ENCODE data around the gene TBC1D4.

Gene TBC1D4

DNA sequence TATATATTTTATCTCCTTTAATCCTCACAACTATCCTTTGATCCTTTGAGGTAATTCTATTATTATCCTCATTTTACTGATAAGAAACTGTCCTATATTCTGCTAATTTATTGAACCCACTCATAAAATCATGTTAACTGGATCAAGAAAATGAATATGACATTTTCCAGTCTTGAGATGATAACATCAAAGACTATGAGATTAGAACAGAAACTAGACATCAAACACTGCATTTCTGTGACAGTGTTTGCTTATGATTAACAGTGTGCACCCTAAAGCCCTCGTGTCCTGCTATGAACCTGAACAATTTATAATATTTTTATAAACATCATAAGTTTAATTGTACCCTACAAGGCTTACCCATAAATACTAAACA lies 96.3 kb downstream of the TBC1D4 start:
- Mint-ChIP-seq H3K36me3 (no peaks in the 10 kb centered on the region), H3K9me3 (no peaks in the 10 kb centered on the region), H3K27ac (no peak overlapping the region), H3K4me3 (no peak overlapping the region), H3K27me3 (no peaks in the 10 kb centered on the region), H3K4me1 (peaks cover 0 to 2% of the 10 kb centered on the region in 2 donors)
- ATAC-seq (replicated peaks) (no peak), DNase-seq (no peak)

DNA sequence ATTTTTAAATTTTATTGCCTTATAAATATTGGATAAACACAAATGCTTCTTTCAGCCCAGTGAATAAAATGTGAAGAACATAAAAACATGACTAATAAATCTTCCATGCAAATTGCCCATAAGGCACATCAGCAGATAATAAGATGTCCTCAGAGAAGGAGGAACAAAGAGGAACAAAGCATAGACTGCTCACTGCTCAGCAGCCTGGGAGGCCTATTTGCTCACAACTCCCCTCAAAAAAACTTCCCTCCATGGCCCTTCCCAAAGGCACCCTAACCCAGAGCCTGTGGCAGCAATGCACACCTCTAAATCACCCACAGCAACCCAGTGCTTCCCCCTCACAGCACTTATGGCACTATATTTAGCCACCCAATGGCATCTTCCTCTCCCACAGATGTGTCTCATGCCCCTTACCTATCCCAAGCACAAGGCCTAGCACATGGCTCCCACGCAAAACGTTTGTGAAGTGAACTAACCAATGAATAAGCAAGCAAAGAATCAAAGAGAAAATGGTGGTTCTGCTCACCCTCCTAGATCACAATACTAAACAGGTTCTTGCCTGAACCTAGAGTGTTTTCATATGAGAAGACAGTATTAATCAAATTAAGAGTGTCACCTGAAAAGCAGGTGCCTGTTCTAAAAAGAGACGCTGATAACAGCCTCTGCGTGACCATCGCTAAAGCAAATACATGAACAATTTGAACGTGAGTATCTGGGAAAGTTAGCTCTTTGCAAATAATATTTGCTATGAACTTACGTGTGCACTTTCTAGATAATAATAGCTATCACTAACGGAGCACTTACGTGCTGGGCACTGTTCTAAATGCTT lies 96.9 kb downstream of the TBC1D4 start:
- H3K4me3 Mint-ChIP-seq, result no peak overlapping the region
- DNase-seq (no peak), ATAC-seq (replicated peaks) (peak in 1 of 2 donors; percentile 38)
- H3K4me1 Mint-ChIP-seq, result peaks cover 0 to 2% of the 10 kb centered on the region in 2 donors
- H3K27ac Mint-ChIP-seq, result no peak overlapping the region
- H3K9me3 Mint-ChIP-seq, result no peaks in the 10 kb centered on the region
- H3K36me3 Mint-ChIP-seq, result no peaks in the 10 kb centered on the region
- no peaks in the 10 kb centered on the region for H3K27me3 Mint-ChIP-seq

DNA sequence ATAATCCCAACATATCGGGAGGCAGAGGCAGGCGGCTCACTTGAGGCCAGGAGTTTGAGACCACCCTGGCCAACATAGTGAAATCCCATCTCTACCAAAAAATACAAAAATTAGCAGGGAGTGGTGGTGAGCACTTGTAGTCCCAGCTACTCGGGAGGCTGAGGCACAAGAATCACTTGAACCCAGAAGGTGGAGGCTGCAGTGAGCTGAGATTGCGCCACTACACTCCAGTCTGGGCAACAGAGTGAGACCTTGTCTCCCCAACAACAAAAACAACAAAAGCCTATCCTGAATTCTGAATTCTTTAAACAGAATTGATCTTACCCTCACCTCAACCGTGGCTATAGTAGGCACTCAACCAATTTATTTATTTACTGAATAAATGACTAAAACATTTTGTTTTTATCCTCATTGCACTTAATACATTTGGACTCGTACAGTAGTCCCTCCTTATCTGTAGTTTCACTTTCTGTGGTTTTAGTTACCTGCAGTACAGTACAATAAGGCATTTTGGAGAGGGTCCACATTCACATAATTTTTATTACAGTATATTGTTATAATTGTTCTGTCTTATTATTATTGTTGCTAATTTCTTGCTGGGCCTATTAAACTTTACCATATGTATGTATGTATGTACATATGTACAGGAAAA lies 98.8 kb downstream of the TBC1D4 start:
- Mint-ChIP-seq H3K27ac (peak overlapping the region; percentile 51), H3K4me1 (peaks cover 0 to 2% of the 10 kb centered on the region in 2 donors), H3K9me3 (no peaks in the 10 kb centered on the region), H3K27me3 (no peaks in the 10 kb centered on the region), H3K4me3 (no peak overlapping the region), H3K36me3 (no peaks in the 10 kb centered on the region)
- DNase-seq, result no peak
- no peak for ATAC-seq (replicated peaks)

DNA sequence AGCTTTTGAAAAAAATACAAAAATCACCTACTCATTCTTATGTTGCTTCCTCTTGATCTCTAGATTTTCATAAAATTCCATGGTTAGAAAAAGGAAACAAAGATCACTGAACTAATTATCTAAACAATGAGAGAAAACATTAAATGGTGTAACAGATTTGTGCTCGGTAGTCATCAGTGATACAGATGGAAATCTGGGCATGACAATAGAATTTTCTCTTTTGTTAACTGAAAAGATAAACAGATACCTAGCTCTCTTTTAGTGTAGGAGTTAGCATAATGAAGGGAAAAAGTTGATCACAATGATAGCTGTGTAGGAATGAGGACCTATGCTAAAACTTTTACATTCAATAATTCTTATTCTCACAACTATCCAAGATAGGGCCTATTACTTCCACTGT lies 103.7 kb downstream of the TBC1D4 start:
- no peaks in the 10 kb centered on the region for H3K27me3 Mint-ChIP-seq
- H3K4me1 Mint-ChIP-seq, result no peaks in the 10 kb centered on the region
- ATAC-seq (replicated peaks) (no peak), DNase-seq (no peak)
- no peak overlapping the region for H3K27ac Mint-ChIP-seq
- no peaks in the 10 kb centered on the region for H3K36me3 Mint-ChIP-seq
- no peak overlapping the region for H3K4me3 Mint-ChIP-seq
- no peaks in the 10 kb centered on the region for H3K9me3 Mint-ChIP-seq

DNA sequence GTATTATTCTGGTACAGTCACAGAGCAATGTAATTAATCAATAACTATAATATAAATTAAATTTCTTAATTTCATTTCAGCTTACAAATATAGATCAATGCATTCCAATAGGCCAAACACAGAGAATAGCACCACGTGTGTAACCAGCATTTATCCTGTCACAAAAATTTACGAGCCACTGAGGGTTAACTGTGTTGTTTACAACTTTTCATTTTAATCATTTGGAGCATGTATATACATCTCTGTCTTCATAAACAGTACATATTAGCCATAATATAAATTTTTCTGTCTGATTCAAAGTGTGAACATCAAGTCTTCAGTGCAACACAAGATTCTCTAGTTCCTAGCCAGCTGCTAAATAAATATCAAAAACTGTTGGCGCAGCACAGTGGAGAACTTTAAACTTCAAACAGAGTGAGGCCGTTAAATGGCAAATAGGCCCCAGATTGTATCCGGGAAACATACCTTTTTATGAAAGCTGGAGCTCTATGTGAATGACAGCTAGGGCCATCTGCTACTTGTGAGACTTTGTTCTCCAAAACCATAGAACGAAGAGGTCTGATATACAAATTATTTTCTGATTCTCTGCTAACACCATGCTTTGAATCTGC lies 105.1 kb downstream of the TBC1D4 start:
- Mint-ChIP-seq H3K9me3 (no peaks in the 10 kb centered on the region), H3K4me3 (no peak overlapping the region), H3K27me3 (no peaks in the 10 kb centered on the region), H3K4me1 (no peaks in the 10 kb centered on the region), H3K36me3 (no peaks in the 10 kb centered on the region), H3K27ac (no peak overlapping the region)
- no peak for ATAC-seq (replicated peaks)
- DNase-seq, result no peak

DNA sequence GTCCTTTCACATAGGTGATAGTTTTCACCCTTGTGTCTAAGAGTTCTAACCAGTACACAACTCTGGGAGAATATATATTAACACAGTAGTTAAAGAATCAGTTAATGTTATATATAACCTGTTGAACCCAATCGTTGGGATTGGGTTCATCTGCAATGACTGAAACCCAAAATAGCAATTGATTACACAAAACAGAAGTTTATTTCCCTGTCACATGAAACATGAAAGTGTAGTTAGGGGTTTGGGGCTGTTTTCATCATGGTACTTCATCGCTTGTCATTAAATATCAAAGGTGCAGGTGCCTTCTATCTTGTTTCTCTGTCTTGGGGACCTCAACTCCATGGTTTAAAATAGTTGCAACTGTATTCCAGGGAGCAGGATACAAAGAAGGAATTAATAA lies 106.6 kb downstream of the TBC1D4 start:
- DNase-seq, result no peak
- Mint-ChIP-seq H3K9me3 (no peaks in the 10 kb centered on the region), H3K36me3 (no peaks in the 10 kb centered on the region), H3K4me1 (no peaks in the 10 kb centered on the region), H3K27me3 (no peaks in the 10 kb centered on the region), H3K4me3 (no peak overlapping the region), H3K27ac (no peak overlapping the region)
- ATAC-seq (replicated peaks), result no peak

DNA sequence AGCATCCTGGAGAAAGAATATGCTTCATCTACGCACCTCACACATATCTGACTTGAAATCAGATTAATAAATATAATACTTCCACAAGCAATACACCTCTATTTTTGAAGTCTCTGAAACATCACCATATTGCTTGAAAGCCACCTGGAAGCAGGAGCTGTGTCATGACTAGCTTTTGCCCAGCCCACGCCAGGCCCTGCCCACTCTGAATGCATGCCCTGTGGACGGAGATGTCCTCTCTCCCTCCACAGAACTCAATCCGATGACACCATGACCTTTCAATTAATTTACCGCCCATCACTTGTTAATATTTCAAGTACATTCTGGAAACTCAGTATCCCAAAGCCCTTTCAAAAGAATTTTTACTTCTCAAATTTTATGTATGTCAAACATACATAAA lies 108.0 kb downstream of the TBC1D4 start:
- no peaks in the 10 kb centered on the region for H3K27me3 Mint-ChIP-seq
- DNase-seq (no peak), ATAC-seq (replicated peaks) (no peak)
- H3K27ac Mint-ChIP-seq, result no peak overlapping the region
- H3K9me3 Mint-ChIP-seq, result no peaks in the 10 kb centered on the region
- H3K4me1 Mint-ChIP-seq, result no peaks in the 10 kb centered on the region
- H3K4me3 Mint-ChIP-seq, result no peak overlapping the region
- no peaks in the 10 kb centered on the region for H3K36me3 Mint-ChIP-seq

DNA sequence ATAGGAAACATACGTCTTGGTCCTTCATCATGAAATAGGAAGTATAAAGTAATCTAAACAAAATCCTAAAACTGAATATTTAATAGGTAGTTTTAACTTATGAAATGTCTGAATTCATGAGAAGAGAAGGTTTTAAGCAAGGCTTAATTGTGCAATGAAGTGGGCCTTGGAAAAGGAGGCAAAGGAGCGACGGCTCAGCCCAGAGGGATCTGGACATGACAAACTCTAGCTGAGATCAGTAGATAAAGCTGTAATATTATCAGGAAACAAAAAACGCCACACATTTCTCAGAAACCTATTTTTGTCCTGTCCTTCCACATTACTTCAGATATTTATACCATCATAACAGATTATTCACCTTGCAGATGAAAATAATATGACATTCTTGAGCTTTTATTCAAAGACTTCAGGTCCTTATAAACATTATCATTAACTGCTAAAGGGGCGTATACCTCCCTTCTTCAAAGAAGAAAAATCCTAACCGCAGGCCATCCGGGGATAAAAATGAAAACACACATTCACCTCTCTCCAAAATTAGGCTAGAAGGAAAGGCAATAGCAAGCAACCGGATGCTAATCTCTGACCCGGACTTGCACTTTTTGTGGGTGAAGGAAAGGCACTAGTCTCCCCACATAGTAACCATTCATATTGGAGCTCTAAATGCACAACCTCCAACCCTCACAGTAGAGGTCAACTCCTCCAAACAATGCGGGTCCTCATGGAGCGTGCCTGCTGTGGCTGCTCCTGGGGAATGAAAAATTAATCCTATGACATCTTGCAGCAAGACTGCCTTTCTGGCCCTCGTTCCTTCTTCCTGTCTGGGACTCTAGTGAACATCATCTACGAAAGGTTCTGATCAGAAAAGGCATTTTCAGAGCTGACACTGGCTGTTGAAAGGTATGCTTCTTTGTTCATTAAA lies 108.8 kb downstream of the TBC1D4 start:
- DNase-seq (no peak), ATAC-seq (replicated peaks) (no peak)
- Mint-ChIP-seq H3K4me3 (no peak overlapping the region), H3K27me3 (no peaks in the 10 kb centered on the region), H3K9me3 (no peaks in the 10 kb centered on the region), H3K36me3 (no peaks in the 10 kb centered on the region), H3K27ac (no peak overlapping the region), H3K4me1 (no peaks in the 10 kb centered on the region)

DNA sequence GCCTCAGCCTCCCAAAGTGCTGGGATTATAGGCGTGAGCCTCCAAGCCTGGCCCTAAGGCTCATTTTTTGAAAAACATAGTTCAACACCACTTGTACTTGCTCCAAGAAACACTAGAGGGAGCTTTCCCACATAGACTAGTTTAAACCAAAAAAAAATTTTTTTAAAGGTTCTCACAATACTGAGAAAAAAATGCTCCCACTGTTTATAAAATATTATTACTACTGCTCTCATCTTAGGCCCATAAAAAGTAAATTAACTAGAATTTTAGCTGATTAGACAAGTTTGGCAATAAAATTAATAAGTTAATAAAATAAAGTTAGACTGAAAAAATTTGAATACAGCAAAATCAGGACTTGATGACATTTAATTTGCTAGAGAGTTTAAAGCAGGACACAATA lies 109.5 kb downstream of the TBC1D4 start:
- H3K27me3 Mint-ChIP-seq, result no peaks in the 10 kb centered on the region
- H3K4me1 Mint-ChIP-seq, result no peaks in the 10 kb centered on the region
- no peak overlapping the region for H3K27ac Mint-ChIP-seq
- ATAC-seq (replicated peaks) (peak; percentile 66 to 72), DNase-seq (no peak)
- H3K36me3 Mint-ChIP-seq, result no peaks in the 10 kb centered on the region
- H3K4me3 Mint-ChIP-seq, result no peak overlapping the region
- no peaks in the 10 kb centered on the region for H3K9me3 Mint-ChIP-seq

DNA sequence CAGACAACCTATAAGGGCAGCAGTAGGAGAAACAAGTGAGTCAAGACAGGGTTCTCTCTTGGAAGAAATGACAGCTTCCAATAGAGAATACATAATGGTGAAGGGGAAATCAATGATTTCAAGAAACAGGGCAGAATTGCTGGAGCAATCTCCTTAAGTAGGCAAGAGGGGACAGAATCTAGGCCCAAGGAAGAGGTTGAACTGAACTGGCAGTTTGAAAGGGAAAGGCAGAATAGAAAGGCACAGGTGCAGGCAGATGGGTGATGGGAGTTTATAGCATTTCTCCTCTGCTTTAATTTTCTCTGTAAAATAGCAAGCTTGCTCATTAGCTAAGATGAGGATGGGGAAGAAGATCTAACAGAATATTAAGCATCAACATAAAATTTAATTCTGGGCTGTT lies 110.8 kb downstream of the TBC1D4 start:
- ATAC-seq (replicated peaks) (no peak), DNase-seq (no peak)
- H3K27me3 Mint-ChIP-seq, result no peaks in the 10 kb centered on the region
- H3K4me3 Mint-ChIP-seq, result no peak overlapping the region
- H3K9me3 Mint-ChIP-seq, result no peaks in the 10 kb centered on the region
- no peak overlapping the region for H3K27ac Mint-ChIP-seq
- peaks cover 0 to under 1% of the 10 kb centered on the region in 2 donors for H3K4me1 Mint-ChIP-seq
- no peaks in the 10 kb centered on the region for H3K36me3 Mint-ChIP-seq

DNA sequence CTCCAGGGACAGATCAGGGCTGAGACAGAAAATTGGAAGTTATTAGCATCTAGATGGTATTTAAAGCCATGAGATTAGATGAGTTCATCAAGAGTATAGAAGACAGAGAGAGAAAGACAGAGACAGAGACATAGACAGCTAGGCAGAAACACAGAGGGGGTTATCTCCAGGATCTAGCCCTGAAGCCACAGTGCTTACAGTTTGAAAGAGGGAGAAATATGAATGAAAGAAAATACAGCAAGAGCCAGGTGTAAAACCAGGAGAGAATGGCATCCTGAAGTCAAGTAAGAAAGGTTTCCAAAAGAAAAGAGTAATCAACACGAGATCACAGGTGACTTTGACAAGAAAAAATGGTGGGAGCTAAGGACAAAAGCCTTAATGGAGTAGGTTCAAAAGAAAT lies 111.2 kb downstream of the TBC1D4 start:
- H3K4me3 Mint-ChIP-seq, result no peak overlapping the region
- H3K9me3 Mint-ChIP-seq, result no peaks in the 10 kb centered on the region
- no peak overlapping the region for H3K27ac Mint-ChIP-seq
- no peak for DNase-seq
- no peaks in the 10 kb centered on the region for H3K36me3 Mint-ChIP-seq
- peaks cover 3 to 5% of the 10 kb centered on the region in 2 donors for H3K4me1 Mint-ChIP-seq
- no peak for ATAC-seq (replicated peaks)
- no peaks in the 10 kb centered on the region for H3K27me3 Mint-ChIP-seq

DNA sequence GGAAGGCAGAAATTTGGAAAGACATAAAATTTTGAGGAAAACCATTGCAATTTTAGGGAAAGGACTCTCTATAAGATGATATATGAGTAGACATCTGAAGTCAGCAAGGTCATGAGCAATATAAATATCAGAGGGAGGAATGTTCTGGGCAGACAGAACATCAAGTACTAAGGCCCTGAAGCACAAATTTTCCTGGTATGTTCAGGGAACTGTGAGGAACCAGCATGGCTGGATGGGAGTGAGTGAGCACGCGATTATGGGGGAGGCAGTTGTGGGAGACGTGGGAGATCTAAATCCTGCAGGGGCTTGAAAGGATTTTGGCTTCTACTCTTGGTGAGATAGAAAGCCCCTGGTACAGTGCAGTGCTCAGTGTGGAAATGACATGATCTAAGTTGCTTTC lies 112.0 kb downstream of the TBC1D4 start:
- peaks cover 8 to 13% of the 10 kb centered on the region in 2 donors for H3K4me1 Mint-ChIP-seq

DNA sequence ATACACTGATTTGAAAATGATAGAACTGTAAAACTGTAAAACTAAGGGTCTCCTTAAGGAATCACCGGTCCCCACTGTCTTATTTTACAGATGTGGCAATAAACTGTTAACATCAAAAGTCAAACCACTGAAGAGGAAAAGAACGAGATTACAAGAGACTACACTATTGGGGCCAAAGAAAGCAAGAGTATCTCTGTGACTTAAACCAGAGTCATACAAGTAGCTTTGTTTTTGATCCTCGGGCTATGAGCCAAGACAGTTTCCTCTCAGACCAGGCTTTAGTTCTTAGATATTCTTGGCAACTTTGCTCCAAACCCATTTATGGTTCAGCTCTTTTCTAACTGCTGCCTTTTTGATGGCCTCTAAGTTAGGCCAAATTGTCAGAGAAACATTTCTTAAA lies 113.8 kb downstream of the TBC1D4 start:
- Mint-ChIP-seq H3K4me3 (no peak overlapping the region), H3K27me3 (no peaks in the 10 kb centered on the region), H3K4me1 (peaks cover 11 to 18% of the 10 kb centered on the region in 2 donors), H3K36me3 (no peaks in the 10 kb centered on the region), H3K27ac (no peak overlapping the region), H3K9me3 (no peaks in the 10 kb centered on the region)
- no peak for ATAC-seq (replicated peaks)
- no peak for DNase-seq

More for the DNA sequence above, 112.0 kb downstream of the TBC1D4 start:
- H3K9me3 Mint-ChIP-seq, result no peaks in the 10 kb centered on the region
- no peak for ATAC-seq (replicated peaks)
- no peak for DNase-seq
- no peaks in the 10 kb centered on the region for H3K27me3 Mint-ChIP-seq
- no peaks in the 10 kb centered on the region for H3K36me3 Mint-ChIP-seq
- no peak overlapping the region for H3K27ac Mint-ChIP-seq
- H3K4me3 Mint-ChIP-seq, result no peak overlapping the region

Measured in stimulated activated naive B cell treated with anti-CD40 and anti-IgM and Interleukin-4, amounts not matched to agents 10 μg/mL and 1 μg/mL and 100 μg/mL, for 72 hours (primary cell).